Measurements from ENCODE around the gene IMMP1L. TPM values are rescaled to one million over a fixed set of nuclear protein-coding genes. Genes with fewer than 3 reads are reported as not detected.

The IMMP1L gene, protein sequence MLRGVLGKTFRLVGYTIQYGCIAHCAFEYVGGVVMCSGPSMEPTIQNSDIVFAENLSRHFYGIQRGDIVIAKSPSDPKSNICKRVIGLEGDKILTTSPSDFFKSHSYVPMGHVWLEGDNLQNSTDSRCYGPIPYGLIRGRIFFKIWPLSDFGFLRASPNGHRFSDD
- 30.2 to 54.1 TPM (median 33.7 TPM) in 5 replicates for total RNA-seq (2022; extraction: Qiagen RNA extraction)

DNA sequence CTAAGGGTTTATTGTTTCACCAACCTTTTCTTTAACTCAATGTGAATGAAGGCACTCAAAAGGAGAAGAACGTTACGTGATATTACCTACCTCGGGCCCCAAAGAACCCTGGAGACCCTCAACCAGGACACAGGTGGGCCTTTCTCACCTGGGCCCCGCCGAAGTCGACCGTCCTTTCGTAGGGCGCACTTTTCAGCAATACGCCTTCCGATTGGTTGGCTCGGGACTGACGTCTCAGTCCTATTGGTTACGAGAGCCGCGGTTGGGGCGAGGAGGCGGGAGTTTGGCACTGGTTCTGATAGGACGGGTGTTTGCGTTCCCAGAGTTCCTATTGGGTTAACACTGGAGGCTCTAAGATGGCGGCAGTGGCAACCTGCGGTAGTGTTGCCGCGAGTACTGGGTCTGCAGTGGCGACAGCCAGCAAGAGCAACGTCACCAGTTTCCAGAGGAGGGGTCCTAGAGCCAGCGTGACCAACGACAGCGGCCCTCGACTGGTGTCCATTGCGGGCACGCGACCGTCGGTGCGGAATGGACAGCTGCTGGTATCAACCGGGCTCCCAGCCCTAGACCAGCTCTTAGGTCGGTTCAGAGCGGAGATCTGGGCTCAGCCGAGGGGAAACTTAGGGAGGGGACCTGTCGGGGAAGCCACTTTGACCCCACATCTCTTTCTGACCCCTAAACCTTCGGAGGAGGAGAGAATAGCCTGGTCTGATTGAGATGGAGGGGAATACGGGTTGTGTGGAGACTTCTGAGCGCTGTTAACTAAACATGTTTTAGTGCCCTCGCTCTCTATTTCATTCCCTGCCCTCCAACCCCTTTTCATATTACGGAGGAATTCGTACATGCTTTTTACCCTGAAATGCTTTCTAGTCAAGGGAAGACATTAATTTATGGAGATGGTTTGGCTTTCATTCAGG lies at the start of gene IMMP1L, which contains the start of gene ELP4:
IMMP1L (minus strand) TSS at position 194 of the 917 bp plus-strand sequence. CDS start 46,346 bp downstream, outside the sequence.
ELP4 (plus strand) TSS at position 339 of the 917 bp plus-strand sequence; CDS start at position 357, 18 bp downstream.

Other genes with a start within 250 kb of the IMMP1L start
- gene DCDC1, start 139.9 kb downstream of the IMMP1L start, total RNA-seq (2022; extraction: Qiagen RNA extraction): 0.30 to 0.61 TPM (median 0.40 TPM) in 5 replicates
- 7.8 to 12.9 TPM (median 9.5 TPM) in 5 replicates for gene DNAJC24, start 139.8 kb downstream of the IMMP1L start, total RNA-seq (2022; extraction: Qiagen RNA extraction)
- gene ELP4, start 145 bp upstream of the IMMP1L start, total RNA-seq (2022; extraction: Qiagen RNA extraction): 7.2 to 9.3 TPM (median 7.8 TPM) in 5 replicates